Osteocyte (in vitro differentiated cells): ENCODE results near the gene COLQ. TPM values are rescaled to one million over a fixed set of nuclear protein-coding genes. Genes with fewer than 3 reads are reported as not detected.

ENCODE experiments used
- DNase-seq: peaks from one replicate; pipeline ENCODE4 v3.0.0; 2021; ENCODE audit warnings: mixed read lengths; ENCODE audit not compliant: unreplicated experiment; ENCODE audit errors: extremely low spot score
- H3K27ac Mint-ChIP-seq: one replicate; pipeline ENCODE4 v1.8.0; 2021; ENCODE audit warnings: mild to moderate bottlenecking, mixed read lengths; ENCODE audit not compliant: unreplicated experiment
- H3K27me3 Mint-ChIP-seq: one replicate; pipeline ENCODE4 v1.8.0; 2021; ENCODE audit warnings: mixed read lengths; ENCODE audit not compliant: unreplicated experiment
- H3K36me3 Mint-ChIP-seq: one replicate; pipeline ENCODE4 v1.8.0; 2021; ENCODE audit warnings: mixed read lengths; ENCODE audit not compliant: unreplicated experiment
- H3K4me1 Mint-ChIP-seq: one replicate; pipeline ENCODE4 v1.8.0; 2021; ENCODE audit warnings: mixed read lengths; ENCODE audit not compliant: unreplicated experiment
- H3K4me3 Mint-ChIP-seq: one replicate; pipeline ENCODE4 v1.8.0; 2021; ENCODE audit warnings: mild to moderate bottlenecking, moderate library complexity, mixed read lengths; ENCODE audit not compliant: unreplicated experiment
- H3K9me3 Mint-ChIP-seq: one replicate; pipeline ENCODE4 v1.8.0; 2021; ENCODE audit warnings: mixed read lengths; ENCODE audit not compliant: unreplicated experiment
- CTCF ChIP-seq: fragments of 200-600 bp; sonication (generic); IDR thresholded peaks from 2 replicates; pipeline ENCODE4 v1.5.0; 2021; ENCODE audit warnings: antibody characterized with exemption, mild to moderate bottlenecking, moderate library complexity
- total RNA-seq: library from RNA; stranded (reverse); gene quantifications from 2 replicates; pipeline ENCODE4 v1.2.1, GENCODE V29; 2021

The COLQ gene
- total RNA-seq, 1 donor from 2014 or later = 2.6 TPM

GRCh38 chr3:15451216-15452113, 70.0 kb downstream of the COLQ start:
- no peak for TF ChIP-seq CTCF
- Mint-ChIP-seq H3K4me3 (no peak overlapping the region), H3K27ac (no peak overlapping the region), H3K4me1 (no peaks in the 10 kb centered on the region), H3K9me3 (no peaks in the 10 kb centered on the region), H3K27me3 (no peaks in the 10 kb centered on the region), H3K36me3 (no peaks in the 10 kb centered on the region)
- no peak for DNase-seq

- Mint-ChIP-seq H3K36me3 (no peaks in the 10 kb centered on the region), H3K4me1 (no peaks in the 10 kb centered on the region), H3K27me3 (no peaks in the 10 kb centered on the region), H3K4me3 (no peak overlapping the region), H3K9me3 (no peaks in the 10 kb centered on the region), H3K27ac (no peak overlapping the region)
- no peak for DNase-seq
- TF ChIP-seq CTCF = no peak
Measured at GRCh38 chr3:15450438-15451215, 70.9 kb downstream of the COLQ start.

- H3K36me3 Mint-ChIP-seq = peaks cover 3% of the 10 kb centered on the region
- H3K27ac Mint-ChIP-seq = no peak overlapping the region
- no peak overlapping the region for H3K4me3 Mint-ChIP-seq
- no peak for TF ChIP-seq CTCF
- no peaks in the 10 kb centered on the region for H3K9me3 Mint-ChIP-seq
- no peak for DNase-seq
- no peaks in the 10 kb centered on the region for H3K4me1 Mint-ChIP-seq
- no peaks in the 10 kb centered on the region for H3K27me3 Mint-ChIP-seq
Measured at GRCh38 chr3:15449489-15450224, 71.8 kb downstream of the COLQ start.

- Mint-ChIP-seq H3K4me3 (no peak overlapping the region), H3K27ac (no peak overlapping the region), H3K27me3 (no peaks in the 10 kb centered on the region), H3K9me3 (no peaks in the 10 kb centered on the region), H3K36me3 (peaks cover 40% of the 10 kb centered on the region), H3K4me1 (no peaks in the 10 kb centered on the region)
- TF ChIP-seq CTCF = no peak
- peak; percentile 44 for DNase-seq
Measured at GRCh38 chr3:15443826-15444524, 77.5 kb downstream of the COLQ start.
